B cell (primary cell): ENCODE results near the gene GPC5.

Experiments
- EZH2 ChIP-seq: IDR thresholded peaks from 2 replicates; pipeline ENCODE4 v1.6.1; 2012; ENCODE audit warnings: borderline replicate concordance, low read depth, mild to moderate bottlenecking, moderate library complexity, low read length; ENCODE audit not compliant: insufficient read depth, poor library complexity, severe bottlenecking
- TF ChIP-seq, protein P1 (sequence below): fragments of 200-600 bp; IDR thresholded peaks from one replicate; pipeline ENCODE4 v1.8.0; 2022; ENCODE audit warnings: antibody characterized with exemption, mild to moderate bottlenecking

DNA sequence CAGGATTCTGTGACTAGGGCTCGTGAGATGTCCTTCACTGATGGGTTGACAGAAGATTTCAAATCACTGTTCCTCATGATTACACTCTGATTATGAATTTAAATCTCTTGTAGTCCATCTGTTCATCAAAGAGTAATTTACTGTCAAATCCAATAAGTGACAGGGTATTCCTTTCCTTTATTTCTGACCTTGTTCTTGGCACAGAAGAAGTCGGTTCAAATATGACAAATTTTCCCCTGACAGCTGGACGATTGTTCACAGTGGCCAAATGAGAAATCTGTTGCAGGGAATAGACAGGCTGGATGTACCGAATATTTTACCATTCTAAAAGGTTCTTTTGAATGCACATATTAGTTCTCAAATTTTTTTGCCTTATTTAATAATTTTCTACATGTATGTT is 1060.9 kb downstream of the GPC5 start:
- TF ChIP-seq, protein P1, sequence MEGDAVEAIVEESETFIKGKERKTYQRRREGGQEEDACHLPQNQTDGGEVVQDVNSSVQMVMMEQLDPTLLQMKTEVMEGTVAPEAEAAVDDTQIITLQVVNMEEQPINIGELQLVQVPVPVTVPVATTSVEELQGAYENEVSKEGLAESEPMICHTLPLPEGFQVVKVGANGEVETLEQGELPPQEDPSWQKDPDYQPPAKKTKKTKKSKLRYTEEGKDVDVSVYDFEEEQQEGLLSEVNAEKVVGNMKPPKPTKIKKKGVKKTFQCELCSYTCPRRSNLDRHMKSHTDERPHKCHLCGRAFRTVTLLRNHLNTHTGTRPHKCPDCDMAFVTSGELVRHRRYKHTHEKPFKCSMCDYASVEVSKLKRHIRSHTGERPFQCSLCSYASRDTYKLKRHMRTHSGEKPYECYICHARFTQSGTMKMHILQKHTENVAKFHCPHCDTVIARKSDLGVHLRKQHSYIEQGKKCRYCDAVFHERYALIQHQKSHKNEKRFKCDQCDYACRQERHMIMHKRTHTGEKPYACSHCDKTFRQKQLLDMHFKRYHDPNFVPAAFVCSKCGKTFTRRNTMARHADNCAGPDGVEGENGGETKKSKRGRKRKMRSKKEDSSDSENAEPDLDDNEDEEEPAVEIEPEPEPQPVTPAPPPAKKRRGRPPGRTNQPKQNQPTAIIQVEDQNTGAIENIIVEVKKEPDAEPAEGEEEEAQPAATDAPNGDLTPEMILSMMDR, result no peak
- TF ChIP-seq EZH2, result no peak
